Measurements from ENCODE around the gene TKT.

DNA sequence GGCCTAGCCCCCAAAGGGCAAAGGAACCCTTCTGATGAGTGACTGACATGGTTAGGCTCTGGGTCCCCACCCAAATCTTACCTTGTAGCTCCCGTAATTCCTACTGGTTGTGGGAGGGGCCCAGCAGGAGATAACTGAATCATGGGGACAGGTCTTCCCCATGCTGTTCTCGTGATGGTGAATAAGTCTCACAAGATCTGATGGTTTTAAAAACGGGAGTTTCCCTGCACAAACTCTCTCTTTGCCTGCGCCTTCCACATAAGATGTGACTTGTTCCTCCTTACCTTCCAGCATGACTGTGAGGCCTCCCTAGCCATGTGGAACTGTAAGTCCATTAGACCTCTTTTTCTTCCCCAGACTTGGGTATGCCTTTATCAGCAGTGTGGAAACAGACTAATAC, 16.9 kb downstream of the TKT start:
- TF ChIP-seq, protein P1, sequence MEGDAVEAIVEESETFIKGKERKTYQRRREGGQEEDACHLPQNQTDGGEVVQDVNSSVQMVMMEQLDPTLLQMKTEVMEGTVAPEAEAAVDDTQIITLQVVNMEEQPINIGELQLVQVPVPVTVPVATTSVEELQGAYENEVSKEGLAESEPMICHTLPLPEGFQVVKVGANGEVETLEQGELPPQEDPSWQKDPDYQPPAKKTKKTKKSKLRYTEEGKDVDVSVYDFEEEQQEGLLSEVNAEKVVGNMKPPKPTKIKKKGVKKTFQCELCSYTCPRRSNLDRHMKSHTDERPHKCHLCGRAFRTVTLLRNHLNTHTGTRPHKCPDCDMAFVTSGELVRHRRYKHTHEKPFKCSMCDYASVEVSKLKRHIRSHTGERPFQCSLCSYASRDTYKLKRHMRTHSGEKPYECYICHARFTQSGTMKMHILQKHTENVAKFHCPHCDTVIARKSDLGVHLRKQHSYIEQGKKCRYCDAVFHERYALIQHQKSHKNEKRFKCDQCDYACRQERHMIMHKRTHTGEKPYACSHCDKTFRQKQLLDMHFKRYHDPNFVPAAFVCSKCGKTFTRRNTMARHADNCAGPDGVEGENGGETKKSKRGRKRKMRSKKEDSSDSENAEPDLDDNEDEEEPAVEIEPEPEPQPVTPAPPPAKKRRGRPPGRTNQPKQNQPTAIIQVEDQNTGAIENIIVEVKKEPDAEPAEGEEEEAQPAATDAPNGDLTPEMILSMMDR (IDR thresholded peaks at IDR 0.05) = no peak
- no peak for TF ChIP-seq POLR2A (IDR thresholded peaks at IDR 0.05)

Measured in esophagus squamous epithelium (tissue), 4 donors.